ENCODE measurements around the gene RDH16.
"Not testable (repeated sequence)": the region's sequence is repeated elsewhere in the genome, so short reads cannot be mapped to it uniquely, and the experiment has no call there.

DNA sequence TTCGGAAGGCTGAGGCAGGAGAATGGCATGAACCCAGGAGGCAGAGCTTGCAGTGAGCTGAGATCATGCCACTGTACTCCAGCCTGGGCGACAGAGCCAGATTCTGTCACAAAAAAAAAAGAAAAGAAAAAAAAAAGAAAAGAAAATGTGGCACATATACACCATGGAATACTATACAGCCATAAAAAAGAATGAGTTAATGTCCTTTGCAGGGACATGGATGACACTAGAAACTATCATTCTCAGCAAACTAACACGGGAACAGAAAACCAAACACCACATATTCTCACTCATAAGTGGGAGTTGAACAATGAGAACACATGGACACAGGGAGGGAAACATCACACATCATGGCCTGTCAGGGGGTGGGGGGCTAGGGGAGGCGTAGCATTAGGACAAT, 20.0 kb upstream of the RDH16 start:
- not testable (repeated sequence) for TF ChIP-seq EZH2 (IDR thresholded peaks at IDR 0.05)
- TF ChIP-seq, protein P1, sequence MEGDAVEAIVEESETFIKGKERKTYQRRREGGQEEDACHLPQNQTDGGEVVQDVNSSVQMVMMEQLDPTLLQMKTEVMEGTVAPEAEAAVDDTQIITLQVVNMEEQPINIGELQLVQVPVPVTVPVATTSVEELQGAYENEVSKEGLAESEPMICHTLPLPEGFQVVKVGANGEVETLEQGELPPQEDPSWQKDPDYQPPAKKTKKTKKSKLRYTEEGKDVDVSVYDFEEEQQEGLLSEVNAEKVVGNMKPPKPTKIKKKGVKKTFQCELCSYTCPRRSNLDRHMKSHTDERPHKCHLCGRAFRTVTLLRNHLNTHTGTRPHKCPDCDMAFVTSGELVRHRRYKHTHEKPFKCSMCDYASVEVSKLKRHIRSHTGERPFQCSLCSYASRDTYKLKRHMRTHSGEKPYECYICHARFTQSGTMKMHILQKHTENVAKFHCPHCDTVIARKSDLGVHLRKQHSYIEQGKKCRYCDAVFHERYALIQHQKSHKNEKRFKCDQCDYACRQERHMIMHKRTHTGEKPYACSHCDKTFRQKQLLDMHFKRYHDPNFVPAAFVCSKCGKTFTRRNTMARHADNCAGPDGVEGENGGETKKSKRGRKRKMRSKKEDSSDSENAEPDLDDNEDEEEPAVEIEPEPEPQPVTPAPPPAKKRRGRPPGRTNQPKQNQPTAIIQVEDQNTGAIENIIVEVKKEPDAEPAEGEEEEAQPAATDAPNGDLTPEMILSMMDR (IDR thresholded peaks at IDR 0.05) = not testable (repeated sequence)
